Activated CD8-positive, alpha-beta memory T cell treated with anti-CD3 and anti-CD28 coated beads for 4 hours (primary cell): ENCODE data around the gene PLEKHG4B.
"Not testable (repeated sequence)": the region's sequence is repeated elsewhere in the genome, so short reads cannot be mapped to it uniquely, and the experiment has no call there.

ENCODE experiments used
- DNase-seq, 2 donors: peaks; one replicate each; pipeline ENCODE4 v3.0.0-alpha.2; 2020; ENCODE audit warnings: low read depth in 2 of 2

The PLEKHG4B gene

DNA sequence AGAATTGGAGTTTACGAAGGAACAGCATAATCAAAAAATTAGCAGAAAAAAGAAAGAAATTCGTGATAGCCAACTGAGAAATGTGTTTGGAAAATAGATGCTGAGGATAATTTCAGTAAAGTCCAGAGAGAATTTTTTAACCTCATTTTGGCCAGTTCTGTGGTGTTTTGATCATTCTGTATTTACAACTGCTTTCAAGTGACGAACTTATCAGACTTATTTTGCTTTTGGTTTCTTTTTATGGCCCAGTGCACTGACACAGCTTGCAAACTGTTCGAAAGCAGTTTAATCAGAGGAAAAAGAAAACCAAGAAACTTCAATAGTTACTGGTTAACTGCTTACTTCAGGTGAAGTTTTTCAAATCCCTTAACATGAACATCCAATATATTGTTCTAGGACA lies 128.0 kb downstream of the PLEKHG4B start:
- DNase-seq = no peak

DNA sequence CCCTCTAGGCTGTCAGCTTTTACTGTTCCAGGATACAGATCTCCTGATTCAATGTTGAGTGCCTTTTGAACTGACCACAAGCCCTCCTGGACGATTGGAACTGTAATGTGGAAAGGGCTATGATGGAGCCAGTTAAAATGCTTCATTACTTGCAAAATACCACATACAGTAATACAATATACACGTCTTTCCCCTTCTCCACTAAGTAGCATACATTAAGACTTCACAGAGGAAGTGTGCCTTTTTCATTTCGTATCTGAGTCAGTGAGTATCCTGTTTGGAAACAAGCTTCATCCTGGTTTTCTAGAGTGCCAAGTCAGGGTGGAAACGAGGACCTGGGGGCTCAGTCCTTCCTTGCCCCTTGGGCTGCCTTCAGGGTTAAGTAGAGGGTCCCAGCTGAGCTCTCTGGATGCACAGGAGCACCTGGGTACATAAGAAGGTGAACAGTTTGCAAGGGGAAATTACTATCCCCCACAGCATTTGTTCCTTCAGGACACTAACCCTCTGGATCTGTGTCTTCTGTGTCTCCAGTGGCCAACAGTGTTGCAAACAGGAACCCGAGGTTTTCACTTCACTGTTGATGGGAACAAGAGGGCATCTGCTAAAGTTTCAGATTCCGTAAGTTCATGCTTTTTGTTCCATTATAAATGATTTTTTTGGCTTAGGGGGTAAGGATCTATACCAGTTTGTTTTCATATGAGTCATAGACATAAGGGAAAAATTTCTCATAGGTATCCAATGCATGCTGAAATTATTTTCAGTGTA lies 131.2 kb downstream of the PLEKHG4B start:
- DNase-seq = not testable (repeated sequence)

DNA sequence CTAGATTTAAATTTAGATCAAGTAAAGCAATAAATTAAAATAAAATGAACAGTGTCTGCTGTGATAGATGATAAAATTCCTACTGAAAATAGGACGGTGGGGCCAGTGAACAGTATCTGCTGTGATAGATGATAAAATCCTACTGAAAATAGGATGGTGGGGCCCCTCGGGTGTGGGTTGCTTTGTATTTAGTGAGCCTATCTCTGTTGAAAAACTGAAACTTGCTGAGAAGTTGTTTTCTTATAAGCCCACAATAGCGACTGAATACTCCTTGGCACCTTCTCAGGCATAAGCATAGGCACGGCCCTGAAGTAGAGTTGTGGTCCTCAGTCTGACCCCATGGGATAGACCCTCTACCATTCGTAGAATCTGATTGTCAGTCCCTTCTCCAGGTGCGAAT lies 131.8 kb downstream of the PLEKHG4B start:
- no peak for DNase-seq

DNA sequence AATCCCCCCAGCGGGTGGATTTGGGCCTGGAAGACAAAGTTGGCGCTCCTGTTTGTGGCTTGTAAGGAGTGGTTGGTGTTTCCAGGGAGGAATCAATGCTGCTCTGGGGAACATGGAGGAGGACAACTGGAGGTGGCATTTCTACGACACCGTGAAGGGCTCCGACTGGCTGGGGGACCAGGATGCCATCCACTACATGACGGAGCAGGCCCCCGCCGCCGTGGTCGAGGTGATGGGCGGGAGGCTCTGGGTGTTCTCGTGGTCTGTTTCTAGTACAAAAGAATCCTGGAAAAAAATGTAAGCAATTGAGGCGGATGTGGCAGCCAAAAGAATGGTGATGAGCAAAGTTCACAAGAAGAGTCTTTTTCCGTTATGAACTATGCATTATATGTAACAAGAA lies 133.4 kb downstream of the PLEKHG4B start:
- DNase-seq = no peak

DNA sequence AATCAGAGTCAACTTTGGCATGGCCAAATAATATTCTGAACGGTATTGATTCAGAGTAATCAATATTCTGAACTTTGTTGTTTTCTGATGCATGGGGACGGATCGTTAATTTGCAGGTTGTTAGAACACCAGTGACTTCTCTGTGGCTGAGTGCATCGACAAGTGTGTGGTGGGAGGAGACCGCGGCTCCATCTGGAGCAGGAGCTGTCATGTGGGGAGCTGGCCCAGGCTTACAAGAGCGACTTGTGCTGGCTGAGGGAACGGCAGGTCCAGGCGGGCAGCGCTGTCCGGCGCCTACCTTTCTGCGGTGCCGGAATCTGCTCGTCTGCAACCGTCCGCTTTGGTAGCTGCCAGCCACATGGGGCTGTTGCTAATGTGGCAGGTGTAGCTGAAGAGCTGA lies 135.4 kb downstream of the PLEKHG4B start:
- DNase-seq = not testable (repeated sequence)

DNA sequence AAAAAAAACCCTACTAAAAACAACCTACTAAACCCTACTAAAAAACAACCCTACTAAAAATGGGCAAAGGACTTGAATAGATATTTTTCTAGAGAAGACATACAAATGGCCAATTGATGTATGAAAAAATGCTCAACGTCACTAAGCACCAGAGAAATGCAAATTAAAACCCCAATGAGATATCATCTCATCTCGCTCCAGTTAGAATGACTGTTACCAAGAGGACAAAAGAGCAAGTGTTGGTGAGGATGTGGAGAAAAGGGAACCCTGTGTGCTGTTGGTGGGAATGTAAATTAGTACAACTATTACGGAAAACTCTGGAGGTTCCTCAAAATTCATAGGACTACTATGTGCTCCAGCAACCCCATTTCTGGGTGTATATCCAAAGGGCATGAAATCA lies 136.9 kb downstream of the PLEKHG4B start:
- DNase-seq = no peak

DNA sequence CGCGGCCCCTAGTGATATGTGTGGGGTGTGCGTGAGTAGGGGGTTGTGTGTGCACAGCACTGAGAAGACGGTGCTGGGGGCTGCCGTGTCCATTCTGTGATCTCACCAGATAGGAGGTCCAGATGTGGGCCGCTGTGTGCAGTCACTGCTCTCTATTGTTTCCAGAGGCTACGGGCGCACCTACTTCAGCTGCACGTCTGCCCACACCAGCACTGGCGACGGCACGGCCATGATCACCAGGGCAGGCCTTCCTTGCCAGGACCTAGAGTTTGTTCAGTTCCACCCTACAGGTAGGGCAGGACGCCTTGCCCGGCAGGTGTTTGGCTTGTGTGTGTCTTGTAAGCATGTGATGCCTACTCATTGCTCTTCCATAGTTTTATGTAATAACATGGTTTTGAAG lies 138.7 kb downstream of the PLEKHG4B start:
- DNase-seq = no peak

DNA sequence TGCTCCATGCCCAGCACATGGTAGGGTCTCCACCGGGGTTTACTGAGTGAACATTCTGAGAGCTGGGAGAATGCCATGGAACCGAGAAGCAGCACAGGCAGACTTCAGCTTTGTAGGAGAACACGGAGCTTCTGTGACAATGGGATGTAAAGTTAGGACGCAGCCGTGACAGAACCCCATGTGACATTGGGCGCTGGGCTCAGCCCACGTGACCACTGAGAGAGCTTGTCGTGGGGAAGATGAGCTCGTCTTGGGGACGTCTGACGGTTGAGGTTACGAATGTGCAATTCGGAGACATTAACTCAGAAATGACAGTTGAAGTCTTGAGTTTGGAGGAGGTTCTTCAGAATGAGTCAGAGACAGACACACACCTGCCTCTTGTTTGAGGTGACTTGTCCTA lies 139.7 kb downstream of the PLEKHG4B start:
- DNase-seq = no peak

DNA sequence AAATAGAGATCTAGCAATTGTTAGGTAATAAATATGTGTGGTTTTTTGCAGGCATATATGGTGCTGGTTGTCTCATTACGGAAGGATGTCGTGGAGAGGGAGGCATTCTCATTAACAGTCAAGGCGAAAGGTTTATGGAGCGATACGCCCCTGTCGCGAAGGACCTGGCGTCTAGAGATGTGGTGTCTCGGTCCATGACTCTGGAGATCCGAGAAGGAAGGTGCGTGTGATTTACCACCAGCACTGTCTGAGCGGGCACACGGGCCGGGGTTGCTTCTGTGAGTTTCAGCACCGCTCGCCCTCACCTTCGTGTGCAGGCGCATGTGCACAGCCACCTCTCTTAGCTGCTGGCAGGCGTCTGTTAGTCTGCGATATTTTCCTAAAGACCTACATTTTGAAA lies 141.5 kb downstream of the PLEKHG4B start:
- DNase-seq = not testable (repeated sequence)

DNA sequence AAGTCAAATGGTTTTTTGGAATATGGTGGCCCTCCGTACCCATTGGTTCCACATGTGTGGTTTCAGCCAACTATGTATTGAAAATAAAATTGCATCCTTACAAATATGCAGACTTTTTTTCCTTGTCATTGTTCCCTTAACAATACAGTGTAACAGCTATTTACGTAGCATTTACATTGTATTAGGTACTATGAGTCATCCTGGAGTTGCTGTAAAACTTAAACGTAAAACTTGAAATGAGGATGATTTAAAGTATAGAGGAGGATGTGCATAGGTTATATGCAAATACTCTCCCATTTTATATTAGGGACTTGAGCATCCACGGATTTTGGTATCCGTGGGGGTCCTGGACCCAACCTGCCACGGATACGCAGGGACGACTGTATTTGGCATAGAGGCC lies 142.5 kb downstream of the PLEKHG4B start:
- no peak for DNase-seq

DNA sequence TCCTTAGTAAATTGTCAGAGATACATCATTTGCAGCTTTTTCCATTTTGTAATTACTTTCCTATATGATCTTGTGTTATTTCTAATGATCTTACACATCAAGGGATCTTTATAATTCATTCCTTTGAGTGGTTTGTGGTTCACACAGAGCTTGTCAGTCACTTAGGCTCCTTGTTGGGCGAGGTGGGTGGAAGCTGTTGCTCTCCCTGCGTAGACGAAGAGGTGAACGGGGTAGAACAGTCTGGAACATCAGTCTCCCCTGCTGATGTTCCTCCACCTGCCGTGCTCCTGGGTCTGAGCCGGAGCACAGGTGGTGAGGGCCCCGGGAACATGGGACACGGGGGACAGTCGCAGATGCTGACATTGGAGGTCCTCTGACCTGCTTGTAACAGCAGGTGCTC lies 143.6 kb downstream of the PLEKHG4B start:
- DNase-seq = not testable (repeated sequence)

DNA sequence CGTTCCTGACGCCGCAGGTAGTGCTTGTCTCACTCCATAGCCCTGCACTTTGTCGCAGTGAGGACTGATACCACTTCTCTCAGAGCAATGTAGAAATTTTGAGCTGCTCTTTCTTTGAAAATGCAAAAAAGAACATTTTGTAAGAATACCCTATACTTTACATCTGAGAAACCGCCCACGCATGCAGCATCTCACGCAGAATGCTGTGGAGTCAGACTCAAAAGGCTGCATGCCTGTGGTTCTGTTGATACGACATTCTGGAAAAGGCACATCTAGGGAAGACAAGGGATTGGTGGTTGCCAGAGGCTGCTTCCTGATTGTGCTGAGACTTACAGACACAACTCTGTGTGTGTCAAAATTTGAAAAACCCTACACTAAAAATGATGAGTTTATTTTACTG lies 146.0 kb downstream of the PLEKHG4B start:
- not testable (repeated sequence) for DNase-seq
